Liver (tissue), 9 donors: Measurements from ENCODE around the gene CCR7. TPM values are rescaled to one million over a fixed set of nuclear protein-coding genes. Genes with fewer than 3 reads are reported as not detected.

Experiments
- DNase-seq: peaks from one replicate; pipeline ENCODE4 v3.0.0-alpha.2; 2017; ENCODE audit warnings: low spot score
- H3K27ac ChIP-seq, 2 donors: one replicate each; pipeline ENCODE4 v1.7.0; 2013; ENCODE audit warnings: inconsistent platforms in 2 of 2, low read length in 2 of 2, control low read depth in 1 of 2, low read depth in 1 of 2, mild to moderate bottlenecking in 1 of 2
- H3K27me3 ChIP-seq, 4 donors: one replicate each; pipeline versions ENCODE4 v1.6.1 to v1.7.0; 2013; ENCODE audit warnings: low read length in 3 of 4, inconsistent platforms in 1 of 4, mild to moderate bottlenecking in 1 of 4, moderate library complexity in 1 of 4; ENCODE audit not compliant: control insufficient read depth in 4 of 4, insufficient read depth in 4 of 4
- H3K36me3 ChIP-seq, 4 donors: one replicate each; pipeline versions ENCODE4 v1.6.1 to v1.7.0; 2013; ENCODE audit warnings: low read length in 3 of 4, mild to moderate bottlenecking in 3 of 4, low read depth in 1 of 4, moderate library complexity in 1 of 4; ENCODE audit not compliant: control insufficient read depth in 4 of 4, insufficient read depth in 3 of 4
- H3K4me1 ChIP-seq, 4 donors: one replicate each; pipeline versions ENCODE4 v1.6.1 to v1.7.0; 2013; ENCODE audit warnings: low read length in 3 of 4, mild to moderate bottlenecking in 3 of 4, moderate library complexity in 1 of 4; ENCODE audit not compliant: control insufficient read depth in 4 of 4, insufficient read depth in 4 of 4
- H3K4me3 ChIP-seq, 3 donors: one replicate each; pipeline versions ENCODE4 v1.6.1 to v1.7.0; 2013; ENCODE audit warnings: low read length in 3 of 3, control low read depth in 1 of 3, low read depth in 1 of 3, mild to moderate bottlenecking in 1 of 3
- H3K9ac ChIP-seq, 2 donors: one replicate each; pipeline ENCODE4 v1.7.0; 2013; ENCODE audit warnings: low read length in 2 of 2, mild to moderate bottlenecking in 2 of 2, moderate library complexity in 2 of 2, control low read depth in 1 of 2, low read depth in 1 of 2
- H3K9me3 ChIP-seq, 4 donors: one replicate each; pipeline versions ENCODE4 v1.6.1 to v1.7.0; 2013; ENCODE audit warnings: low read length in 3 of 4; ENCODE audit not compliant: control insufficient read depth in 4 of 4
- ATF3 ChIP-seq: IDR thresholded peaks from 2 replicates; pipeline ENCODE4 v1.6.1; 2016; ENCODE audit warnings: antibody characterized with exemption
- EGR1 ChIP-seq, 2 donors: IDR thresholded peaks; 2 replicates each; pipeline ENCODE4 v1.6.1; 2016 to 2018; ENCODE audit warnings: antibody characterized with exemption in 2 of 2, low read depth in 2 of 2
- FOXA1 ChIP-seq: IDR thresholded peaks from 2 replicates; pipeline ENCODE4 v1.6.1; 2016; ENCODE audit warnings: antibody characterized with exemption
- FOXA2 ChIP-seq: IDR thresholded peaks from 2 replicates; pipeline ENCODE4 v1.6.1; 2016; ENCODE audit warnings: antibody characterized with exemption
- GABPA ChIP-seq, 2 donors: IDR thresholded peaks in 1 of 2; conservative IDR thresholded peaks in 1 of 2; 2 replicates each; pipeline ENCODE4 v1.6.1; 2016; ENCODE audit warnings: antibody characterized with exemption in 2 of 2, mild to moderate bottlenecking in 1 of 2, moderate library complexity in 1 of 2
- HNF4A ChIP-seq, 2 donors: conservative IDR thresholded peaks; 2 replicates each; pipeline ENCODE4 v1.6.1; 2016; ENCODE audit warnings: antibody characterized with exemption in 2 of 2, mild to moderate bottlenecking in 2 of 2
- HNF4G ChIP-seq: IDR thresholded peaks from 2 replicates; pipeline ENCODE4 v1.6.1; 2016; ENCODE audit warnings: antibody characterized with exemption
- JUND ChIP-seq, 2 donors: IDR thresholded peaks; 2 replicates each; pipeline ENCODE4 v1.6.1; 2016; ENCODE audit warnings: antibody characterized with exemption in 2 of 2
- RAD21 ChIP-seq, 2 donors: IDR thresholded peaks; 2 replicates each; pipeline ENCODE4 v1.6.1; 2016; ENCODE audit warnings: antibody characterized with exemption in 2 of 2, mild to moderate bottlenecking in 2 of 2
- RXRA ChIP-seq, 2 donors: IDR thresholded peaks; 2 replicates each; pipeline ENCODE4 v1.6.1; 2017 to 2018; ENCODE audit warnings: antibody characterized with exemption in 2 of 2, mild to moderate bottlenecking in 1 of 2
- SP1 ChIP-seq: IDR thresholded peaks from 2 replicates; pipeline ENCODE4 v1.6.1; 2018; ENCODE audit warnings: antibody characterized with exemption, mild to moderate bottlenecking
- TAF1 ChIP-seq: conservative IDR thresholded peaks from 2 replicates; pipeline ENCODE4 v1.6.1; 2016; ENCODE audit warnings: antibody characterized with exemption, mild to moderate bottlenecking
- YY1 ChIP-seq: IDR thresholded peaks from 2 replicates; pipeline ENCODE4 v1.6.1; 2016; ENCODE audit warnings: antibody characterized with exemption, mild to moderate bottlenecking
- WGBS: extraction: QIAGEN DNeasy Blood & Tissue Kit; methylation state at CpG from one replicate; pipeline ENCODE4 v1.1.7; 2013; 5-methylcytosine and 5-hydroxymethylcytosine counted together
- polyA plus RNA-seq, 2 donors: library from polyadenylated mRNA; stranded (reverse) in 1 of 2; unstranded in 1 of 2; fragments of 200-250 nt in 1 of 2; fragments of >200 nt in 1 of 2; fragmentation: Nextera tagmentation in 1 of 2; extraction: Ambion mirVana in 1 of 2; gene quantifications; one replicate each; pipeline versions ENCODE4 v1.2.1 to v1.2.3, GENCODE V29; 2013 to 2015
- total RNA-seq, 2 donors: library from RNA; depleted of rRNA; stranded (reverse); fragments of >200 nt; gene quantifications; one replicate each; pipeline ENCODE4 v1.2.3, GENCODE V29; 2014
- TF ChIP-seq, protein P1 (sequence below): fragments of 150-350 bp; IDR thresholded peaks from 2 replicates; pipeline ENCODE4 v1.5.1; 2017; ENCODE audit warnings: improper control_type of control experiment, low read depth, low read length; ENCODE audit not compliant: missing input control
- TF ChIP-seq, protein P2 (sequence below): IDR thresholded peaks from 2 replicates; pipeline ENCODE4 v1.6.1; 2016; ENCODE audit warnings: antibody characterized with exemption, mild to moderate bottlenecking
- TF ChIP-seq, protein P3 (sequence below): IDR thresholded peaks from 2 replicates; pipeline ENCODE4 v1.6.1; 2016; ENCODE audit warnings: antibody characterized with exemption
- TF ChIP-seq, protein P4 (sequence below): IDR thresholded peaks from 2 replicates; pipeline ENCODE4 v1.6.1; 2016; ENCODE audit warnings: antibody characterized with exemption
- donor health status: healthy.
- donor health status: healthy.
- donor health status: healthy.
- donor health status: healthy.
- donor health status: healthy.

Gene CCR7
- total and polyA plus RNA-seq, 4 donors, result 0.08 to 0.89 (median 0.28) TPM

DNA sequence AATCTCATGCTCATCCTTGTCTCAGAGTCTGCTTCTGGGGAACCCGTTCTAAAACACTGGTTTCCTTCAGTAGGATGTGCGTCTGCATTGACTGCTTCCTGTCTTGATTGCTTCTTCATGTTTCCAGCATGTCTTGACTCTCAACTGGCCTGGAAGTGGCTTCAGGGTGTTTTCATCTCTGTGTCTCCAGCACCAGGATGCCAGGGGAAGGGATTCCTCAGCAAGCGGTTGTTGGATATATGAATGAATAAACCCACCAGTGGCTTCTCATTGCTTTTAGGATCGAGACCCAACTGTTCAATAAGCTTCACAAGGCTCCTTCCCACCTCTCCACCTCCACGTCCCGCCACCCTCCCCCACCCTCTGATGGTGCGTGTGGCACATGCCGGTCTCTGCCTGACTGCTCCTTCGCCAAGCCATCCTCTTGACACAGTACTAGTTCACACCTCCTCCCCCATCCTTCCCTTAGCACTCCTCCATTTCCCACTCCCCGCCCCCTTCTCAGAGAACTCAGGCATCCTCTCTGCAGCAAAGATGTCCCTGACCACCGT is 49.7 kb downstream of the CCR7 start:
- Histone ChIP-seq H3K9ac (no peak overlapping the region), H3K36me3 (no peaks in the 10 kb centered on the region), H3K9me3 (no peaks in the 10 kb centered on the region), H3K4me1 (no peaks in the 10 kb centered on the region), H3K27me3 (no peaks in the 10 kb centered on the region), H3K4me3 (no peak overlapping the region), H3K27ac (no peak overlapping the region)
- 75% methylated on average over 11 of the region's 11 CpGs for WGBS
- TF ChIP-seq TAF1 (no peak), HNF4G (no peak), JUND (IDR thresholded peaks at IDR 0.05) (no peak), SP1 (no peak), GABPA (IDR thresholded peaks at IDR 0.05 in 1 of 2, conservative IDR thresholded peaks at IDR 0.05 in 1 of 2) (no peak)
- TF ChIP-seq, protein P1, sequence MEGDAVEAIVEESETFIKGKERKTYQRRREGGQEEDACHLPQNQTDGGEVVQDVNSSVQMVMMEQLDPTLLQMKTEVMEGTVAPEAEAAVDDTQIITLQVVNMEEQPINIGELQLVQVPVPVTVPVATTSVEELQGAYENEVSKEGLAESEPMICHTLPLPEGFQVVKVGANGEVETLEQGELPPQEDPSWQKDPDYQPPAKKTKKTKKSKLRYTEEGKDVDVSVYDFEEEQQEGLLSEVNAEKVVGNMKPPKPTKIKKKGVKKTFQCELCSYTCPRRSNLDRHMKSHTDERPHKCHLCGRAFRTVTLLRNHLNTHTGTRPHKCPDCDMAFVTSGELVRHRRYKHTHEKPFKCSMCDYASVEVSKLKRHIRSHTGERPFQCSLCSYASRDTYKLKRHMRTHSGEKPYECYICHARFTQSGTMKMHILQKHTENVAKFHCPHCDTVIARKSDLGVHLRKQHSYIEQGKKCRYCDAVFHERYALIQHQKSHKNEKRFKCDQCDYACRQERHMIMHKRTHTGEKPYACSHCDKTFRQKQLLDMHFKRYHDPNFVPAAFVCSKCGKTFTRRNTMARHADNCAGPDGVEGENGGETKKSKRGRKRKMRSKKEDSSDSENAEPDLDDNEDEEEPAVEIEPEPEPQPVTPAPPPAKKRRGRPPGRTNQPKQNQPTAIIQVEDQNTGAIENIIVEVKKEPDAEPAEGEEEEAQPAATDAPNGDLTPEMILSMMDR, result no peak
- TF ChIP-seq, protein P2, sequence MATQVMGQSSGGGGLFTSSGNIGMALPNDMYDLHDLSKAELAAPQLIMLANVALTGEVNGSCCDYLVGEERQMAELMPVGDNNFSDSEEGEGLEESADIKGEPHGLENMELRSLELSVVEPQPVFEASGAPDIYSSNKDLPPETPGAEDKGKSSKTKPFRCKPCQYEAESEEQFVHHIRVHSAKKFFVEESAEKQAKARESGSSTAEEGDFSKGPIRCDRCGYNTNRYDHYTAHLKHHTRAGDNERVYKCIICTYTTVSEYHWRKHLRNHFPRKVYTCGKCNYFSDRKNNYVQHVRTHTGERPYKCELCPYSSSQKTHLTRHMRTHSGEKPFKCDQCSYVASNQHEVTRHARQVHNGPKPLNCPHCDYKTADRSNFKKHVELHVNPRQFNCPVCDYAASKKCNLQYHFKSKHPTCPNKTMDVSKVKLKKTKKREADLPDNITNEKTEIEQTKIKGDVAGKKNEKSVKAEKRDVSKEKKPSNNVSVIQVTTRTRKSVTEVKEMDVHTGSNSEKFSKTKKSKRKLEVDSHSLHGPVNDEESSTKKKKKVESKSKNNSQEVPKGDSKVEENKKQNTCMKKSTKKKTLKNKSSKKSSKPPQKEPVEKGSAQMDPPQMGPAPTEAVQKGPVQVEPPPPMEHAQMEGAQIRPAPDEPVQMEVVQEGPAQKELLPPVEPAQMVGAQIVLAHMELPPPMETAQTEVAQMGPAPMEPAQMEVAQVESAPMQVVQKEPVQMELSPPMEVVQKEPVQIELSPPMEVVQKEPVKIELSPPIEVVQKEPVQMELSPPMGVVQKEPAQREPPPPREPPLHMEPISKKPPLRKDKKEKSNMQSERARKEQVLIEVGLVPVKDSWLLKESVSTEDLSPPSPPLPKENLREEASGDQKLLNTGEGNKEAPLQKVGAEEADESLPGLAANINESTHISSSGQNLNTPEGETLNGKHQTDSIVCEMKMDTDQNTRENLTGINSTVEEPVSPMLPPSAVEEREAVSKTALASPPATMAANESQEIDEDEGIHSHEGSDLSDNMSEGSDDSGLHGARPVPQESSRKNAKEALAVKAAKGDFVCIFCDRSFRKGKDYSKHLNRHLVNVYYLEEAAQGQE, result no peak
- TF ChIP-seq, protein P3, sequence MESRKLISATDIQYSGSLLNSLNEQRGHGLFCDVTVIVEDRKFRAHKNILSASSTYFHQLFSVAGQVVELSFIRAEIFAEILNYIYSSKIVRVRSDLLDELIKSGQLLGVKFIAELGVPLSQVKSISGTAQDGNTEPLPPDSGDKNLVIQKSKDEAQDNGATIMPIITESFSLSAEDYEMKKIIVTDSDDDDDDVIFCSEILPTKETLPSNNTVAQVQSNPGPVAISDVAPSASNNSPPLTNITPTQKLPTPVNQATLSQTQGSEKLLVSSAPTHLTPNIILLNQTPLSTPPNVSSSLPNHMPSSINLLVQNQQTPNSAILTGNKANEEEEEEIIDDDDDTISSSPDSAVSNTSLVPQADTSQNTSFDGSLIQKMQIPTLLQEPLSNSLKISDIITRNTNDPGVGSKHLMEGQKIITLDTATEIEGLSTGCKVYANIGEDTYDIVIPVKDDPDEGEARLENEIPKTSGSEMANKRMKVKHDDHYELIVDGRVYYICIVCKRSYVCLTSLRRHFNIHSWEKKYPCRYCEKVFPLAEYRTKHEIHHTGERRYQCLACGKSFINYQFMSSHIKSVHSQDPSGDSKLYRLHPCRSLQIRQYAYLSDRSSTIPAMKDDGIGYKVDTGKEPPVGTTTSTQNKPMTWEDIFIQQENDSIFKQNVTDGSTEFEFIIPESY, result no peak
- DNase-seq, result no peak

- 83% methylated on average over 4 of the region's 4 CpGs for WGBS
- H3K4me1 ChIP-seq, result no peaks in the 10 kb centered on the region
- no peaks in the 10 kb centered on the region for H3K9me3 ChIP-seq
- no peak overlapping the region for H3K27ac ChIP-seq
- H3K36me3 ChIP-seq, result no peaks in the 10 kb centered on the region
- DNase-seq, result no peak
- no peak overlapping the region for H3K4me3 ChIP-seq
- no peak for TF ChIP-seq EGR1 (IDR thresholded peaks at IDR 0.05; ENCODE audit: low read depth in 2 of 2)
- no peak for TF ChIP-seq FOXA2
- no peak for TF ChIP-seq TAF1
- TF ChIP-seq HNF4A (conservative IDR thresholded peaks at IDR 0.05), result no peak
- no peak for TF ChIP-seq HNF4G
- no peak for TF ChIP-seq FOXA1
- TF ChIP-seq RAD21 (IDR thresholded peaks at IDR 0.05), result no peak
- no peak for TF ChIP-seq YY1
- TF ChIP-seq SP1, result no peak
- TF ChIP-seq, protein P2, result no peak
- TF ChIP-seq, protein P3, result no peak
- no peak for TF ChIP-seq RXRA (IDR thresholded peaks at IDR 0.05)
- TF ChIP-seq ATF3, result no peak
- TF ChIP-seq, protein P4, sequence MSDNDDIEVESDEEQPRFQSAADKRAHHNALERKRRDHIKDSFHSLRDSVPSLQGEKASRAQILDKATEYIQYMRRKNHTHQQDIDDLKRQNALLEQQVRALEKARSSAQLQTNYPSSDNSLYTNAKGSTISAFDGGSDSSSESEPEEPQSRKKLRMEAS, result no peak
- no peaks in the 10 kb centered on the region for H3K27me3 ChIP-seq
- H3K9ac ChIP-seq, result no peak overlapping the region
These were observed 50.3 kb downstream of the CCR7 start for GRCh38 chr17:40515011-40515410.
